Left renal pelvis (tissue), 4 donors: Measurements from ENCODE around the gene INCENP. TPM values are rescaled to one million over a fixed set of nuclear protein-coding genes. Genes with fewer than 3 reads are reported as not detected.
"Not testable (repeated sequence)": the region's sequence is repeated elsewhere in the genome, so short reads cannot be mapped to it uniquely, and the experiment has no call there.

Experiments
- DNase-seq, 4 donors: peaks; one replicate each; pipeline ENCODE4 v3.0.0-alpha.2; 2013; ENCODE audit warnings: low read depth in 4 of 4, low spot score in 3 of 4
- polyA plus RNA-seq, 4 donors: library from polyadenylated mRNA; unstranded; fragments of 120-200 nt; gene quantifications; one replicate each; pipeline ENCODE4 v1.2.1, GENCODE V29; 2013; ENCODE audit not compliant: insufficient read length in 4 of 4

The INCENP gene
- polyA plus RNA-seq, 4 donors = 30.7 to 43.0 (median 35.2) TPM

- no peak for DNase-seq
Measured at GRCh38 chr11:62153617-62154016, 29.8 kb downstream of the INCENP start.

- no peak for DNase-seq
Measured at GRCh38 chr11:62157603-62158002, 33.8 kb downstream of the INCENP start.

- no peak for DNase-seq
Measured at GRCh38 chr11:62166371-62166770, 42.6 kb downstream of the INCENP start.

GRCh38 chr11:62169448-62169847 lies 45.6 kb downstream of the INCENP start:
- no peak for DNase-seq

GRCh38 chr11:62169935-62170334 lies 46.1 kb downstream of the INCENP start:
- no peak for DNase-seq

GRCh38 chr11:62171261-62171723 lies 47.5 kb downstream of the INCENP start:
- peak; percentile 52 to 78 (median 64) for DNase-seq

- no peak for DNase-seq
Measured at GRCh38 chr11:62172294-62172693, 48.5 kb downstream of the INCENP start.

GRCh38 chr11:62176766-62177165 lies 53.0 kb downstream of the INCENP start:
- DNase-seq = no peak

- DNase-seq = no peak
Measured at GRCh38 chr11:62179995-62180394, 56.2 kb downstream of the INCENP start.

GRCh38 chr11:62181097-62181496 lies 57.3 kb downstream of the INCENP start:
- DNase-seq = no peak

GRCh38 chr11:62182147-62182891 lies 58.5 kb downstream of the INCENP start:
- no peak for DNase-seq

GRCh38 chr11:62186195-62186594 lies 62.4 kb downstream of the INCENP start:
- no peak for DNase-seq

GRCh38 chr11:62190011-62190410 lies 66.2 kb downstream of the INCENP start, which contains the start of gene SCGB1D1:
TSS of gene SCGB1D1 (plus strand) at chr11:62190216. CDS start at chr11:62190285, 69 bp downstream.
- no peak for DNase-seq

- DNase-seq = no peak
Measured at GRCh38 chr11:62193952-62194351, 70.1 kb downstream of the INCENP start.

- DNase-seq = not testable (repeated sequence)
Measured at GRCh38 chr11:62195010-62195409, 71.2 kb downstream of the INCENP start.

- no peak for DNase-seq
Measured at GRCh38 chr11:62195945-62196344, 72.1 kb downstream of the INCENP start.

- not testable (repeated sequence) for DNase-seq
Measured at GRCh38 chr11:62197400-62197799, 73.6 kb downstream of the INCENP start.

- no peak for DNase-seq
Measured at GRCh38 chr11:62201376-62201775, 77.6 kb downstream of the INCENP start.
